GM18526 (cell line): Measurements from ENCODE around the gene ZSCAN5B.
"Not testable (repeated sequence)": the region's sequence is repeated elsewhere in the genome, so short reads cannot be mapped to it uniquely, and the experiment has no call there.

Experiments used
- POLR2A ChIP-seq: IDR thresholded peaks from 3 replicates; pipeline ENCODE4 v1.6.1; 2011; ENCODE audit not compliant: insufficient read length; ENCODE audit errors: extremely low read depth

ZSCAN5B gene

GRCh38 chr19:56197646-56198045, at the start of gene ZSCAN5B:
TSS of gene ZSCAN5B (minus strand) at chr19:56197783. CDS start at chr19:56193052, 4,731 bp downstream.
- TF ChIP-seq POLR2A, result not testable (repeated sequence)

- no peak for TF ChIP-seq POLR2A
Observed at GRCh38 chr19:56245121-56245740, 47.6 kb upstream of the ZSCAN5B start.

- no peak for TF ChIP-seq POLR2A
Observed at GRCh38 chr19:56223481-56223880, 25.9 kb upstream of the ZSCAN5B start.

GRCh38 chr19:56222901-56223300, 25.3 kb upstream of the ZSCAN5B start:
- no peak for TF ChIP-seq POLR2A

- no peak for TF ChIP-seq POLR2A
Observed at GRCh38 chr19:56221851-56222250, 24.3 kb upstream of the ZSCAN5B start.

GRCh38 chr19:56218961-56219360, 21.4 kb upstream of the ZSCAN5B start:
- no peak for TF ChIP-seq POLR2A

GRCh38 chr19:56217039-56217949, 19.7 kb upstream of the ZSCAN5B start:
- no peak for TF ChIP-seq POLR2A

GRCh38 chr19:56211718-56212117, 14.1 kb upstream of the ZSCAN5B start:
- TF ChIP-seq POLR2A, result no peak

- TF ChIP-seq POLR2A, result no peak
Observed at GRCh38 chr19:56209091-56209490, 11.5 kb upstream of the ZSCAN5B start.

- TF ChIP-seq POLR2A, result no peak
Observed at GRCh38 chr19:56201973-56202372, 4.4 kb upstream of the ZSCAN5B start, which contains the start of gene ZSCAN5C. TSS of gene ZSCAN5C (plus strand) at chr19:56202273. CDS start at chr19:56205914, 3,641 bp downstream.

GRCh38 chr19:56199687-56200086, 2.1 kb upstream of the ZSCAN5B start:
- TF ChIP-seq POLR2A, result no peak

GRCh38 chr19:56193981-56194640, 3.5 kb downstream of the ZSCAN5B start:
- no peak for TF ChIP-seq POLR2A

GRCh38 chr19:56191711-56192110, 5.9 kb downstream of the ZSCAN5B start:
- no peak for TF ChIP-seq POLR2A

GRCh38 chr19:56191115-56191514, 6.5 kb downstream of the ZSCAN5B start:
- TF ChIP-seq POLR2A, result no peak

- no peak for TF ChIP-seq POLR2A
Observed at GRCh38 chr19:56189785-56190184, 7.8 kb downstream of the ZSCAN5B start.
